HG02642 (cell line): Measurements from ENCODE around the gene OPA1.
"Not testable (repeated sequence)": the region's sequence is repeated elsewhere in the genome, so short reads cannot be mapped to it uniquely, and the experiment has no call there.

ENCODE experiments used
- ATAC-seq: cut with Tn5 transposase; IDR thresholded peaks from one replicate; pipeline ENCODE4 v1.9.1; 2021; ENCODE audit warnings: mild to moderate bottlenecking; ENCODE audit not compliant: unreplicated experiment, poor library complexity

OPA1 gene

GRCh38 chr3:193586526-193586925, 6.5 kb upstream of the OPA1 start:
- ATAC-seq: no peak

- ATAC-seq: no peak
Measured at GRCh38 chr3:193589129-193589528, 3.9 kb upstream of the OPA1 start.

- no peak for ATAC-seq
Measured at GRCh38 chr3:193589616-193590015, 3.4 kb upstream of the OPA1 start.

GRCh38 chr3:193590088-193590856, 2.7 kb upstream of the OPA1 start:
- no peak for ATAC-seq

- ATAC-seq: peak; percentile 20
Measured at GRCh38 chr3:193593668-193594030, 641 bp downstream of the OPA1 start.

GRCh38 chr3:193594946-193595689, 2.1 kb downstream of the OPA1 start:
- ATAC-seq: no peak

- ATAC-seq: no peak
Measured at GRCh38 chr3:193595939-193596487, 3.0 kb downstream of the OPA1 start.

- no peak for ATAC-seq
Measured at GRCh38 chr3:193598202-193598601, 5.2 kb downstream of the OPA1 start.

- no peak for ATAC-seq
Measured at GRCh38 chr3:193599393-193599792, 6.4 kb downstream of the OPA1 start.

GRCh38 chr3:193605876-193606275, 12.9 kb downstream of the OPA1 start:
- ATAC-seq: peak; percentile 74

GRCh38 chr3:193606892-193607291, 13.9 kb downstream of the OPA1 start:
- ATAC-seq: not testable (repeated sequence)

GRCh38 chr3:193610516-193610915, 17.5 kb downstream of the OPA1 start:
- not testable (repeated sequence) for ATAC-seq

- ATAC-seq: no peak
Measured at GRCh38 chr3:193614430-193614829, 21.4 kb downstream of the OPA1 start.

GRCh38 chr3:193617628-193618027, 24.6 kb downstream of the OPA1 start:
- no peak for ATAC-seq

- ATAC-seq: peak; percentile 56
Measured at GRCh38 chr3:193620057-193620456, 27.0 kb downstream of the OPA1 start.

- ATAC-seq: peak; percentile 86
Measured at GRCh38 chr3:193620650-193621049, 27.6 kb downstream of the OPA1 start.

- ATAC-seq: no peak
Measured at GRCh38 chr3:193621127-193621526, 28.1 kb downstream of the OPA1 start.

- no peak for ATAC-seq
Measured at GRCh38 chr3:193630005-193630404, 37.0 kb downstream of the OPA1 start.

GRCh38 chr3:193637831-193638230, 44.8 kb downstream of the OPA1 start:
- no peak for ATAC-seq

GRCh38 chr3:193638833-193639232, 45.8 kb downstream of the OPA1 start:
- no peak for ATAC-seq

- ATAC-seq: no peak
Measured at GRCh38 chr3:193640165-193640715, 47.2 kb downstream of the OPA1 start.
